Neural progenitor cell (in vitro differentiated cells): Measurements from ENCODE around the gene CABP5. TPM values are rescaled to one million over a fixed set of nuclear protein-coding genes. Genes with fewer than 3 reads are reported as not detected.

ENCODE experiments used
- DNase-seq: peaks from one replicate; pipeline ENCODE4 v3.0.0-alpha.2; 2016; ENCODE audit warnings: low spot score
- H2AFZ ChIP-seq: fragments of 200-600 bp; sonication (generic); replicated peaks from 2 replicates; pipeline ENCODE4 v1.6.1; 2016; ENCODE audit warnings: antibody characterized with exemption
- H3F3A ChIP-seq: fragments of 200-600 bp; sonication (generic); 2 replicates; pipeline ENCODE4 v1.6.1; 2016; ENCODE audit warnings: antibody characterized with exemption, low read depth
- H3K27ac ChIP-seq: fragments of 200-600 bp; sonication (generic); 2 replicates; pipeline ENCODE4 v1.5.1; 2016; ENCODE audit warnings: mild to moderate bottlenecking
- H3K27me3 ChIP-seq: fragments of 200-600 bp; sonication (generic); 2 replicates; pipeline ENCODE4 v1.6.1; 2016; ENCODE audit warnings: mild to moderate bottlenecking, moderate library complexity
- H3K36me3 ChIP-seq: fragments of 200-600 bp; sonication (generic); 2 replicates; pipeline ENCODE4 v1.5.1; 2016
- H3K4me1 ChIP-seq: fragments of 200-600 bp; sonication (generic); 2 replicates; pipeline ENCODE4 v1.6.1; 2016; ENCODE audit warnings: mixed run types
- H3K4me2 ChIP-seq: fragments of 200-600 bp; sonication (generic); 2 replicates; pipeline ENCODE4 v1.6.1; 2016
- H3K4me3 ChIP-seq: fragments of 200-600 bp; sonication (generic); 2 replicates; pipeline ENCODE4 v1.5.1; 2016
- H3K79me2 ChIP-seq: fragments of 200-600 bp; sonication (generic); 2 replicates; pipeline ENCODE4 v1.6.1; 2016; ENCODE audit warnings: low read depth
- H3K9ac ChIP-seq: fragments of 200-600 bp; sonication (generic); 2 replicates; pipeline ENCODE4 v1.6.1; 2016
- H3K9me3 ChIP-seq: fragments of 200-600 bp; sonication (generic); 2 replicates; pipeline ENCODE4 v1.5.1; 2016; ENCODE audit warnings: low read depth
- H4K20me1 ChIP-seq: fragments of 200-600 bp; sonication (generic); 2 replicates; pipeline ENCODE4 v1.6.1; 2016; ENCODE audit warnings: low read depth
- H3K27ac Mint-ChIP-seq: 3 replicates; pipeline ENCODE4 v1.8.0; 2021; ENCODE audit warnings: mixed read lengths
- H3K27me3 Mint-ChIP-seq: 2 replicates; pipeline ENCODE4 v1.8.0; 2022; ENCODE audit warnings: low read depth, mild to moderate bottlenecking, inconsistent platforms, moderate library complexity, mixed read lengths; ENCODE audit not compliant: insufficient read depth
- H3K36me3 Mint-ChIP-seq: 3 replicates; pipeline ENCODE4 v1.8.0; 2021; ENCODE audit warnings: mixed read lengths
- H3K4me1 Mint-ChIP-seq: 3 replicates; pipeline ENCODE4 v1.8.0; 2021; ENCODE audit warnings: mixed read lengths
- H3K4me3 Mint-ChIP-seq: 3 replicates; pipeline ENCODE4 v1.8.0; 2021; ENCODE audit warnings: mild to moderate bottlenecking, moderate library complexity, mixed read lengths
- H3K9me3 Mint-ChIP-seq: 3 replicates; pipeline ENCODE4 v1.8.0; 2020; ENCODE audit warnings: mixed read lengths
- CTCF ChIP-seq: fragments of 200-600 bp; sonication (generic); IDR thresholded peaks from 2 replicates; pipeline ENCODE4 v1.5.1; 2017; ENCODE audit warnings: antibody characterized with exemption, mild to moderate bottlenecking
- EZH2 ChIP-seq: fragments of 200-600 bp; sonication (generic); IDR thresholded peaks from 2 replicates; pipeline ENCODE4 v1.6.1; 2017; ENCODE audit warnings: antibody characterized with exemption, mild to moderate bottlenecking, moderate library complexity
- EZH2phosphoT487 ChIP-seq: fragments of 200-600 bp; sonication (generic); IDR thresholded peaks from 2 replicates; pipeline ENCODE4 v1.6.1; 2017; ENCODE audit warnings: antibody characterized with exemption
- total RNA-seq: library from RNA; depleted of rRNA; stranded (reverse); fragments of >200 nt; gene quantifications from 2 replicates; pipeline ENCODE4 v1.2.3, GENCODE V29; 2015; ENCODE audit warnings: low replicate concordance

Gene CABP5
- total RNA-seq, 1 donor from 2014 or later, result not detected

DNA sequence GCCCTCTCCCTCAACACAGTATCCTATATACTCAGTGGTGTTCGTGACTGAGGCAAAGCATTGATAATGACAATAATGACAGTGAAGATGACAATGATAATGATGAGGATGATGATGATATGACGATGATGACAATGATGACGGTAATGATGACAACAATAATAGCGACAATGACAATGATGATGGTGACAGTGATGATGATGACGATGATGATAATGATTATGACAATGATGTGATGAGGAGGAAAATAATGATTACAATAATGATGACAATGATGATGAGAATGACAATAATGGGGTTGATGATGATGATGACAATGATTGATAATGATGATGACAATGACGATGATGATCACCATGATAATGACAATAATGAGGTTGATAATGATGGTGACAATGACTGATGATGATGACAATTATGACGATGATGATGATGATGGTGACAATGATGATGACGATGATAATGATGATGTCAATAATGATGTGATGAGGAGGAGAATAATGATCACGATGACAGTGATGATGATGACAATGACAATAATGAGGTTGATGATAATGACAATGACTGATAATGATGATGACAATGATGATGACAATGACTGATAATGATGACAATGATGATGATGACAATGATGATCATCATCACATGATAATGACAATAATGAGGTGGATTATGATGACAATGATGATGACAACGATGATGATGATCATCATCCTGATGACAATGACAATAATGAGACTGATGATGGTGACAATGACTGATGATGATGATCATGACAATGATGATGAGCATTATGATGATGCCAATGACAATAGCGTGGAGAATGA is 32.7 kb downstream of the CABP5 start:
- Mint-ChIP-seq H3K4me1 (no peaks in the 10 kb centered on the region), H3K9me3 (peaks cover 6% of the 10 kb centered on the region), H3K27ac (no peak overlapping the region), H3K4me3 (no peak overlapping the region), H3K27me3 (peaks cover 7% of the 10 kb centered on the region), H3K36me3 (no peaks in the 10 kb centered on the region)
- Histone ChIP-seq H3K79me2 (no peaks in the 10 kb centered on the region), H3K27me3 (no peaks in the 10 kb centered on the region), H3K27ac (no peak overlapping the region), H3K4me2 (no peak overlapping the region), H2AFZ (no peak overlapping the region), H4K20me1 (no peaks in the 10 kb centered on the region), H3K4me3 (no peak overlapping the region), H3K9ac (no peak overlapping the region), H3K9me3 (no peaks in the 10 kb centered on the region), H3K36me3 (no peaks in the 10 kb centered on the region), H3F3A (no peaks in the 10 kb centered on the region), H3K4me1 (no peaks in the 10 kb centered on the region)
- no peak for TF ChIP-seq EZH2phosphoT487
- TF ChIP-seq EZH2, result no peak
- no peak for TF ChIP-seq CTCF
- no peak for DNase-seq

GRCh38 chr19:48006762-48007161 is 37.1 kb downstream of the CABP5 start:
- H3K4me3 Mint-ChIP-seq, result no peak overlapping the region
- H3K36me3 ChIP-seq, result no peaks in the 10 kb centered on the region
- peaks cover 5% of the 10 kb centered on the region for H3K27me3 Mint-ChIP-seq
- no peak overlapping the region for H3K27ac Mint-ChIP-seq
- no peaks in the 10 kb centered on the region for H3K4me1 ChIP-seq
- no peaks in the 10 kb centered on the region for H3K36me3 Mint-ChIP-seq
- no peaks in the 10 kb centered on the region for H3F3A ChIP-seq
- no peak overlapping the region for H3K4me2 ChIP-seq
- no peaks in the 10 kb centered on the region for H3K27me3 ChIP-seq
- no peak for TF ChIP-seq EZH2
- peak; percentile 25 for TF ChIP-seq CTCF
- no peaks in the 10 kb centered on the region for H4K20me1 ChIP-seq
- H3K79me2 ChIP-seq, result no peaks in the 10 kb centered on the region
- no peak overlapping the region for H3K27ac ChIP-seq
- H2AFZ ChIP-seq, result no peak overlapping the region
- no peak overlapping the region for H3K9ac ChIP-seq
- no peak for DNase-seq
- no peak overlapping the region for H3K4me3 ChIP-seq
- no peaks in the 10 kb centered on the region for H3K4me1 Mint-ChIP-seq
- peaks cover 6% of the 10 kb centered on the region for H3K9me3 Mint-ChIP-seq
- H3K9me3 ChIP-seq, result no peaks in the 10 kb centered on the region

- Histone ChIP-seq H3K27me3 (no peaks in the 10 kb centered on the region), H4K20me1 (no peaks in the 10 kb centered on the region), H3K9me3 (no peaks in the 10 kb centered on the region), H3K27ac (no peak overlapping the region), H3K36me3 (no peaks in the 10 kb centered on the region), H2AFZ (no peak overlapping the region), H3K4me2 (no peak overlapping the region), H3K4me1 (no peaks in the 10 kb centered on the region), H3F3A (no peaks in the 10 kb centered on the region), H3K79me2 (no peaks in the 10 kb centered on the region), H3K4me3 (no peak overlapping the region), H3K9ac (no peak overlapping the region)
- no peak for DNase-seq
- TF ChIP-seq EZH2phosphoT487, result no peak
- Mint-ChIP-seq H3K27ac (no peak overlapping the region), H3K36me3 (no peaks in the 10 kb centered on the region), H3K4me1 (no peaks in the 10 kb centered on the region), H3K27me3 (peaks cover 5% of the 10 kb centered on the region), H3K9me3 (peaks cover 10% of the 10 kb centered on the region), H3K4me3 (no peak overlapping the region)
Observed at GRCh38 chr19:48004236-48004635, 39.6 kb downstream of the CABP5 start.

- H3K79me2 ChIP-seq, result no peaks in the 10 kb centered on the region
- no peaks in the 10 kb centered on the region for H3K36me3 ChIP-seq
- no peak overlapping the region for H2AFZ ChIP-seq
- H3K4me2 ChIP-seq, result no peak overlapping the region
- H3K27me3 Mint-ChIP-seq, result peaks cover 4% of the 10 kb centered on the region
- H3K27ac Mint-ChIP-seq, result no peak overlapping the region
- no peaks in the 10 kb centered on the region for H3K36me3 Mint-ChIP-seq
- H3K27ac ChIP-seq, result no peak overlapping the region
- H3K9ac ChIP-seq, result no peak overlapping the region
- peaks cover 4% of the 10 kb centered on the region for H3K9me3 Mint-ChIP-seq
- H3F3A ChIP-seq, result no peaks in the 10 kb centered on the region
- no peaks in the 10 kb centered on the region for H3K4me1 Mint-ChIP-seq
- H4K20me1 ChIP-seq, result no peaks in the 10 kb centered on the region
- H3K4me3 ChIP-seq, result no peak overlapping the region
- DNase-seq, result no peak
- TF ChIP-seq EZH2 (no peak), CTCF (no peak), EZH2phosphoT487 (no peak)
- no peaks in the 10 kb centered on the region for H3K4me1 ChIP-seq
- no peak overlapping the region for H3K4me3 Mint-ChIP-seq
- no peaks in the 10 kb centered on the region for H3K9me3 ChIP-seq
- no peaks in the 10 kb centered on the region for H3K27me3 ChIP-seq
Observed at GRCh38 chr19:48000846-48001245, 43.0 kb downstream of the CABP5 start.
